Panc1 (cell line): ENCODE data around the gene KIF26B. TPM values are rescaled to one million over a fixed set of nuclear protein-coding genes. Genes with fewer than 3 reads are reported as not detected.

Experiments used
- ATAC-seq: fragments of 200-7000 bp; cut with Tn5 transposase; 2 replicates; pipeline ENCODE4 v1.9.1; 2020; ENCODE audit warnings: mild to moderate bottlenecking, moderate library complexity
- BruUV-seq: library from RNA; stranded (reverse); fragments of 400-500 nt; replicated peaks from 2 replicates; lab custom pipeline; 2021; lab: Mats Ljungman, UMichigan
- CTCF ChIA-PET: fragments of 300-600 bp; sonication (Branson Sonifier 250); formaldehyde crosslinking; loops from one replicate; lab custom pipeline; 2022; ENCODE audit warnings: antibody characterized with exemption; lab: Charles Lee
- POLR2A ChIA-PET: fragments of 300-600 bp; sonication (Branson Sonifier 250); formaldehyde crosslinking; loops from one replicate; lab custom pipeline; 2022; ENCODE audit warnings: antibody characterized with exemption; lab: Charles Lee
- DNase-seq: peaks from one replicate; pipeline ENCODE4 v3.0.0-alpha.2; 2010; ENCODE audit warnings: low read depth, low spot score
- H3K27ac ChIP-seq: 2 replicates; pipeline ENCODE4 v1.5.1; 2011; ENCODE audit warnings: mild to moderate bottlenecking, low read length, inconsistent platforms
- H3K27me3 ChIP-seq: fragments of 200-500 bp; sonication (Bioruptor generic); 2 replicates; pipeline ENCODE4 v1.6.0; 2014; ENCODE audit warnings: low read length, inconsistent platforms; ENCODE audit not compliant: control insufficient read depth, insufficient read depth
- H3K36me3 ChIP-seq: fragments of 200-500 bp; sonication (Bioruptor generic); 2 replicates; pipeline ENCODE4 v1.5.1; 2014; ENCODE audit warnings: inconsistent platforms, mild to moderate bottlenecking, low read length, moderate library complexity; ENCODE audit not compliant: control insufficient read depth, insufficient read depth
- H3K4me1 ChIP-seq: 2 replicates; pipeline ENCODE4 v1.5.1; 2011; ENCODE audit warnings: inconsistent platforms, mild to moderate bottlenecking, low read length, moderate library complexity; ENCODE audit not compliant: control insufficient read depth, insufficient read depth
- H3K4me3 ChIP-seq, 2 experiments: 2 replicates each; pipeline ENCODE4 v1.5.1; 2011 to 2012; ENCODE audit warnings: low read depth in 2 of 2, low read length in 2 of 2, mild to moderate bottlenecking in 2 of 2, inconsistent platforms in 1 of 2, moderate library complexity in 1 of 2
- H3K9me3 ChIP-seq: fragments of 200-500 bp; sonication (Bioruptor generic); 2 replicates; pipeline ENCODE4 v1.5.1; 2014; ENCODE audit warnings: low read depth, mild to moderate bottlenecking, inconsistent platforms, low read length, moderate library complexity; ENCODE audit not compliant: control insufficient read depth, insufficient read depth
- CTCF ChIP-seq: fragments of 450-650 bp; IDR thresholded peaks from 2 replicates; pipeline ENCODE4 v1.5.1; 2017; ENCODE audit warnings: mild to moderate bottlenecking
- POLR2AphosphoS5 ChIP-seq: IDR thresholded peaks from 2 replicates; pipeline ENCODE4 v1.6.1; 2012; ENCODE audit warnings: mild to moderate bottlenecking, low read depth, low read length, moderate library complexity
- REST ChIP-seq, 2 experiments: IDR thresholded peaks; 2 replicates each; pipeline ENCODE4 v1.6.1; 2011 to 2012; ENCODE audit warnings: low read depth in 2 of 2, control low read depth in 1 of 2, low read length in 1 of 2, mild to moderate bottlenecking in 1 of 2, moderate library complexity in 1 of 2; ENCODE audit not compliant: insufficient read depth in 1 of 2
- SIN3A ChIP-seq: IDR thresholded peaks from 2 replicates; pipeline ENCODE4 v1.6.1; 2012; ENCODE audit warnings: low read depth, mild to moderate bottlenecking, low read length, moderate library complexity, borderline replicate concordance; ENCODE audit not compliant: insufficient read depth
- TCF7L2 ChIP-seq: IDR thresholded peaks from 2 replicates; pipeline ENCODE4 v1.6.1; 2011; ENCODE audit warnings: mild to moderate bottlenecking, low read depth, low read length, inconsistent platforms
- in situ Hi-C: cut with HindIII; loops from 2 replicates; pipeline ENCODE4 v1.10.0; 2016; ENCODE audit warnings: low sequenced_read_pairs, low pct_unique_long_range_greater_than_20kb
- intact Hi-C: fragments of 100-400 bp; cut with micrococcal nuclease; formaldehyde crosslinking; loops from one replicate; pipeline ENCODE4 v1.10.0; 2022; ENCODE audit not compliant: unreplicated experiment
- total RNA-seq: library from RNA; stranded (reverse); gene quantifications from one replicate; pipeline ENCODE4 v1.2.1, GENCODE V29; 2021; ENCODE audit not compliant: unreplicated experiment

Gene KIF26B
- total RNA-seq, 1 experiment from 2014 or later = 0.33 TPM

GRCh38 chr1:245261786-245262185 is 107.0 kb downstream of the KIF26B start:
- no peak overlapping the region for H3K4me3 ChIP-seq
- in situ Hi-C loops = no loop called here

GRCh38 chr1:245263529-245264095 is 108.8 kb downstream of the KIF26B start:
- ChIA-PET CTCF (no interaction called here), POLR2A (interaction anchor here (0.6 kb wide), 1 partner anchor 753 kb away, joined by 3 read pairs; no protein-coding TSS in a partner anchor)
- BruUV-seq = no TSS peak
- ATAC-seq (no peak), DNase-seq (no peak)
- Histone ChIP-seq H3K36me3 (no peaks in the 10 kb centered on the region), H3K9me3 (no peaks in the 10 kb centered on the region), H3K27me3 (peaks cover 8% of the 10 kb centered on the region), H3K4me1 (no peaks in the 10 kb centered on the region), H3K27ac (no peak overlapping the region), H3K4me3 (no peak overlapping the region)
- no peak for TF ChIP-seq SIN3A
- TF ChIP-seq POLR2AphosphoS5 = no peak
- TF ChIP-seq REST (IDR thresholded peaks at IDR 0.05; ENCODE audit: insufficient read depth in 1 of 2, low read depth in 2 of 2, low read length in 1 of 2) = no peak
- TF ChIP-seq TCF7L2 = no peak
- TF ChIP-seq CTCF = no peak
- in situ Hi-C loops = no loop called here
- intact Hi-C loops = no loop called here

More at GRCh38 chr1:245261786-245262185, 107.0 kb downstream of the KIF26B start:
- ATAC-seq (no peak), DNase-seq (no peak)
- CTCF ChIA-PET = interaction anchor here (0.7 kb wide), 1 partner anchor 1281 kb away, joined by 5 read pairs; no protein-coding TSS in a partner anchor
- H3K27ac ChIP-seq = no peak overlapping the region
- TF ChIP-seq POLR2AphosphoS5 (no peak), CTCF (no peak), SIN3A (no peak), TCF7L2 (no peak), REST (IDR thresholded peaks at IDR 0.05; ENCODE audit: insufficient read depth in 1 of 2, low read depth in 2 of 2, low read length in 1 of 2) (no peak)
- intact Hi-C loops = no loop called here
- peaks cover 8% of the 10 kb centered on the region for H3K27me3 ChIP-seq
- POLR2A ChIA-PET = no interaction called here
- no peaks in the 10 kb centered on the region for H3K4me1 ChIP-seq
- no peaks in the 10 kb centered on the region for H3K9me3 ChIP-seq
- H3K36me3 ChIP-seq = no peaks in the 10 kb centered on the region
- BruUV-seq = no TSS peak
